ENCODE measurements around the gene PRPF8.
"Not testable (repeated sequence)": the region's sequence is repeated elsewhere in the genome, so short reads cannot be mapped to it uniquely, and the experiment has no call there.

Gene PRPF8

GRCh38 chr17:1690544-1691221 is 6.0 kb upstream of the PRPF8 start:
- DNase-seq (ENCODE audit: low read depth) = no peak

- not testable (repeated sequence) for DNase-seq (ENCODE audit: low read depth)
These were observed 3.7 kb upstream of the PRPF8 start for GRCh38 chr17:1688405-1688804.

- no peak for DNase-seq (ENCODE audit: low read depth)
These were observed 1.4 kb upstream of the PRPF8 start for GRCh38 chr17:1686086-1686485.

- DNase-seq (ENCODE audit: low read depth) = no peak
These were observed 1.2 kb downstream of the PRPF8 start for GRCh38 chr17:1683459-1683858.

- no peak for DNase-seq (ENCODE audit: low read depth)
These were observed 8.3 kb downstream of the PRPF8 start for GRCh38 chr17:1676401-1676800.

- no peak for DNase-seq (ENCODE audit: low read depth)
These were observed 11.5 kb downstream of the PRPF8 start for GRCh38 chr17:1673041-1673785.

GRCh38 chr17:1663934-1664333 is 20.7 kb downstream of the PRPF8 start:
- DNase-seq (ENCODE audit: low read depth) = not testable (repeated sequence)

- DNase-seq (ENCODE audit: low read depth) = no peak
These were observed 23.6 kb downstream of the PRPF8 start for GRCh38 chr17:1661045-1661444.

GRCh38 chr17:1658100-1658499 is 26.6 kb downstream of the PRPF8 start:
- no peak for DNase-seq (ENCODE audit: low read depth)

GRCh38 chr17:1653735-1654134 is 30.9 kb downstream of the PRPF8 start:
- DNase-seq (ENCODE audit: low read depth) = no peak

GRCh38 chr17:1652794-1653193 is 31.9 kb downstream of the PRPF8 start:
- not testable (repeated sequence) for DNase-seq (ENCODE audit: low read depth)

- DNase-seq (ENCODE audit: low read depth) = no peak
These were observed 33.2 kb downstream of the PRPF8 start for GRCh38 chr17:1651559-1651844.

GRCh38 chr17:1650731-1651558 is 33.7 kb downstream of the PRPF8 start:
- no peak for DNase-seq (ENCODE audit: low read depth)

GRCh38 chr17:1649844-1650501 is 34.7 kb downstream of the PRPF8 start, which contains the start of gene RILP:
TSS of gene RILP (minus strand) at chr17:1649866. CDS start at chr17:1649804, 62 bp downstream.
- DNase-seq (ENCODE audit: low read depth) = no peak

GRCh38 chr17:1648963-1649843 is 35.5 kb downstream of the PRPF8 start:
- peak; percentile 87 for DNase-seq (ENCODE audit: low read depth)

- DNase-seq (ENCODE audit: low read depth) = no peak
These were observed 36.3 kb downstream of the PRPF8 start for GRCh38 chr17:1648173-1648962.

GRCh38 chr17:1647802-1648171 is 36.9 kb downstream of the PRPF8 start:
- DNase-seq (ENCODE audit: low read depth) = no peak

GRCh38 chr17:1646199-1646875 is 38.3 kb downstream of the PRPF8 start:
- DNase-seq (ENCODE audit: low read depth) = no peak

GRCh38 chr17:1645207-1646171 is 39.2 kb downstream of the PRPF8 start, which contains the start of gene SCARF1:
TSS of gene SCARF1 (minus strand) at chr17:1645732. CDS start at chr17:1645697, 35 bp downstream.
- no peak for DNase-seq (ENCODE audit: low read depth)
